Left ventricle myocardium inferior (tissue), 1 donor: ENCODE measurements around the gene ENHO. TPM values are rescaled to one million over a fixed set of nuclear protein-coding genes. Genes with fewer than 3 reads are reported as not detected.

Source experiments
- DNase-seq: peaks from one replicate; pipeline ENCODE4 v3.0.0-alpha.2; 2020
- H3K27ac ChIP-seq: fragments of 200-600 bp; replicated peaks from 2 replicates; pipeline ENCODE4 v1.8.0; 2021
- H3K27me3 ChIP-seq: fragments of 200-600 bp; 2 replicates; pipeline ENCODE4 v1.8.0; 2021; ENCODE audit warnings: low read depth
- H3K36me3 ChIP-seq: fragments of 200-600 bp; 2 replicates; pipeline ENCODE4 v1.8.0; 2021
- H3K4me1 ChIP-seq: fragments of 200-600 bp; 2 replicates; pipeline ENCODE4 v1.8.0; 2021
- H3K4me3 ChIP-seq: fragments of 200-600 bp; 2 replicates; pipeline ENCODE4 v1.8.0; 2021; ENCODE audit warnings: mild to moderate bottlenecking, moderate library complexity
- H3K9me3 ChIP-seq: fragments of 200-600 bp; replicated peaks from 2 replicates; pipeline ENCODE4 v1.8.0; 2021
- intact Hi-C: fragments of 100-400 bp; cut with micrococcal nuclease; formaldehyde crosslinking; loops from one replicate; pipeline ENCODE4 v1.11.0; 2022
- total RNA-seq: library from RNA; stranded (reverse); fragmentation: NEBNext Ultra II Directional; extraction: Animal tissue kit (Norgen Biotek cat#: 25700); gene quantifications from one replicate; pipeline ENCODE4 v1.2.1, GENCODE V29; 2021
- TF ChIP-seq, protein P1 (sequence below): fragments of 200-600 bp; IDR thresholded peaks from 2 replicates; pipeline ENCODE4 v1.8.0; 2021; ENCODE audit warnings: antibody characterized with exemption, mild to moderate bottlenecking, borderline replicate concordance
- donor health status: DM: no; HTN: yes; CAD: no; lungs with severe emphysema.

Gene ENHO
- total RNA-seq, 1 donor from 2014 or later: not detected

- intact Hi-C loops: loop anchor here (10.0 kb wide), 1 partner anchor 101 kb away; no protein-coding TSS in a partner anchor
- no peaks in the 10 kb centered on the region for H3K36me3 ChIP-seq
Observed at GRCh38 chr9:34505370-34506120, 17.2 kb downstream of the ENHO start.

DNA sequence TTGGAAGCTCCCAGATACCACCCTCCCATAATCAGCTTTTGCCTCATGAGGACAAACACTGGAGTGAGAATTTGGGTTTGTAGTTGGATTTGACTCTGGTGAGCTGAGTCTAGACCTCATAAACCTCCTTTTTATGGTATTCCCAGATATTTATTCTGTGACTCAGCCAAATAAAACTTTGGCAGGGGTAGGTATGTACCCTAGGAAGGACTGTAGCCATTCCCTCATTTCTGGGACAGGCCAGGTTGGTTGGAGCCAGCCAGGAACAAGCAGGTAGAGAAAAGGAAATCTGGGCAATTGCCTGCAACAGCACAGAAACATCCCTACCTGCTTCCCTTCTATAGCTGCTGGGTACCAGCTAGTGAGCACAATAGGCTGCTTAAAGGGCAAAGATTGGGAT is 19.4 kb downstream of the ENHO start:
- Histone ChIP-seq H3K27ac (no peak overlapping the region), H3K4me1 (peaks cover 15% of the 10 kb centered on the region), H3K4me3 (no peak overlapping the region), H3K27me3 (no peaks in the 10 kb centered on the region), H3K9me3 (no peaks in the 10 kb centered on the region), H3K36me3 (no peaks in the 10 kb centered on the region)
- no peak for DNase-seq
- TF ChIP-seq, protein P1, sequence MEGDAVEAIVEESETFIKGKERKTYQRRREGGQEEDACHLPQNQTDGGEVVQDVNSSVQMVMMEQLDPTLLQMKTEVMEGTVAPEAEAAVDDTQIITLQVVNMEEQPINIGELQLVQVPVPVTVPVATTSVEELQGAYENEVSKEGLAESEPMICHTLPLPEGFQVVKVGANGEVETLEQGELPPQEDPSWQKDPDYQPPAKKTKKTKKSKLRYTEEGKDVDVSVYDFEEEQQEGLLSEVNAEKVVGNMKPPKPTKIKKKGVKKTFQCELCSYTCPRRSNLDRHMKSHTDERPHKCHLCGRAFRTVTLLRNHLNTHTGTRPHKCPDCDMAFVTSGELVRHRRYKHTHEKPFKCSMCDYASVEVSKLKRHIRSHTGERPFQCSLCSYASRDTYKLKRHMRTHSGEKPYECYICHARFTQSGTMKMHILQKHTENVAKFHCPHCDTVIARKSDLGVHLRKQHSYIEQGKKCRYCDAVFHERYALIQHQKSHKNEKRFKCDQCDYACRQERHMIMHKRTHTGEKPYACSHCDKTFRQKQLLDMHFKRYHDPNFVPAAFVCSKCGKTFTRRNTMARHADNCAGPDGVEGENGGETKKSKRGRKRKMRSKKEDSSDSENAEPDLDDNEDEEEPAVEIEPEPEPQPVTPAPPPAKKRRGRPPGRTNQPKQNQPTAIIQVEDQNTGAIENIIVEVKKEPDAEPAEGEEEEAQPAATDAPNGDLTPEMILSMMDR: no peak
- intact Hi-C loops: loop anchor here (5.0 to 10.0 kb wide), 2 partner anchors 66 to 99 kb away; no protein-coding TSS in a partner anchor

More at GRCh38 chr9:34505370-34506120, 17.2 kb downstream of the ENHO start:
- TF ChIP-seq, protein P1: no peak
- DNase-seq: no peak
- H3K27me3 ChIP-seq: no peaks in the 10 kb centered on the region
- H3K4me1 ChIP-seq: peaks cover 15% of the 10 kb centered on the region
- H3K27ac ChIP-seq: no peak overlapping the region
- H3K9me3 ChIP-seq: no peaks in the 10 kb centered on the region
- no peak overlapping the region for H3K4me3 ChIP-seq

GRCh38 chr9:34502891-34503290 is 19.9 kb downstream of the ENHO start:
- intact Hi-C loops: loop anchor here (5.0 to 10.0 kb wide), 2 partner anchors 66 to 98 kb away; no protein-coding TSS in a partner anchor

DNA sequence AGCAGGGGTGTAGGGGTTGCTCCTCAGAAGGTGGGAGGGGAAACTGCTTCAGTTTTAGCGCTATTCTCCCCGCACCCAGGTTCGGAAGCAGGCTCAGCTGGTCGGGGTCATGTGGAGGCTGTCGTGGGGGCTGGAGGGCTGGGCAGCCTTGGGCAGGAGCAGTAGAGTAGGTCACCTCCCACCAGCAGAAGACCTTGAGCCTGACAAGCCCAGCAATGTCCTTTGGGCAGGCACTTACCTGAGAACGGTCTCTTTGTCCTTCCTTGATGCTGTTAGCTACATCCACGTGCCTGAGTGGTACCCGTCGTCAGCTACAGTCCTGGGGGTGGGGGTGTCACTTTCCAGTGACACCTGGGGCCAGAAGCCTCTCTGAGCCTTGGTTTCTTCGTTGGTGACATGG is 20.3 kb downstream of the ENHO start:
- Histone ChIP-seq H3K4me1 (peaks cover 15% of the 10 kb centered on the region), H3K27ac (no peak overlapping the region), H3K36me3 (no peaks in the 10 kb centered on the region), H3K27me3 (no peaks in the 10 kb centered on the region), H3K4me3 (no peak overlapping the region), H3K9me3 (no peaks in the 10 kb centered on the region)
- intact Hi-C loops: loop anchor here (5.0 to 10.0 kb wide), 2 partner anchors 65 to 98 kb away; no protein-coding TSS in a partner anchor
- TF ChIP-seq, protein P1: no peak
- DNase-seq: no peak

More at GRCh38 chr9:34502891-34503290, 19.9 kb downstream of the ENHO start:
- Histone ChIP-seq H3K27me3 (no peaks in the 10 kb centered on the region), H3K4me1 (peaks cover 15% of the 10 kb centered on the region), H3K27ac (no peak overlapping the region), H3K36me3 (no peaks in the 10 kb centered on the region), H3K4me3 (no peak overlapping the region), H3K9me3 (no peaks in the 10 kb centered on the region)
- no peak for DNase-seq
- TF ChIP-seq, protein P1: no peak

DNA sequence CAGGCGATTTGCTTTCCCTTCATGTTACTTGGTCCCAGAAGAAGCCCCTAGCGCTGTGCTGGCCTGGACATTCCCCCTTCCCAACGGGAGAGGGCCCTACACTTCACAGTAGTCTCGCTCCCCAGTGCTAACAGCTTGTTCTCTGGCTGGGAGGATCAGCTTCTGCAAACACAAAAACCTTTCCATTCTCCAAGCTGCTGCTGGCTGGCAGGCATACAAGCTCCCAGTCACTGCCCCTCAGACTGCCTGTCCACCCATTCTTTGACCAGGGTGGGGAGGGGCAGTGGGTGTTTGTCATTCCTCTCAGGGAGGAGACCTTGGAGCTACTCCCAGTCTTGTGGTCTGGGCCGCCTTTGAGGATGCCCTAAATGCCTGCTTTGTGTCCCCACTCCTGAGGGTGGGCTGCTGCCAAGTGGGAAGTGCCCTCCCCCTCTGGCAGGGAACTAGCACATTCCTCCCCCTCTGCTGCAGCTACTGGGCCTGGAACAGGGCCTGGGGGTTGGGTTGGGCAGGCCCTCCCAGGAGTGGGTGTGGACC is 20.8 kb downstream of the ENHO start:
- no peaks in the 10 kb centered on the region for H3K36me3 ChIP-seq
- no peaks in the 10 kb centered on the region for H3K9me3 ChIP-seq
- peak; percentile 55 for DNase-seq
- H3K4me3 ChIP-seq: no peak overlapping the region
- TF ChIP-seq, protein P1: peak; percentile 46
- peak overlapping the region; percentile 12 for H3K27ac ChIP-seq
- H3K27me3 ChIP-seq: no peaks in the 10 kb centered on the region
- intact Hi-C loops: loop anchor here (5.0 to 10.0 kb wide), 2 partner anchors 65 to 97 kb away; no protein-coding TSS in a partner anchor
- H3K4me1 ChIP-seq: peaks cover 15% of the 10 kb centered on the region
